ENCODE results near the gene PHF2. TPM values are rescaled to one million over a fixed set of nuclear protein-coding genes. Genes with fewer than 3 reads are reported as not detected.
A peak's percentile ranks its signal among the peaks of the same experiment; 100 is the strongest.

PHF2 gene
- total RNA-seq, 4 donors from 2014 or later = 22.6 to 40.2 (median 28.4) TPM

GRCh38 chr9:93651521-93651950, 75.2 kb downstream of the PHF2 start:
- 93% methylated on average over 4 of the region's 5 CpGs for WGBS
- TF ChIP-seq POLR2AphosphoS5 (IDR thresholded peaks at IDR 0.05) (no peak), POLR2A (IDR thresholded peaks at IDR 0.05) (no peak), EP300 (IDR thresholded peaks at IDR 0.05) (no peak), CTCF (IDR thresholded peaks at IDR 0.05) (no peak)
- no peaks in the 10 kb centered on the region for H3K4me1 ChIP-seq
- DNase-seq (ENCODE audit: low spot score in 2 of 2) = peak in 1 of 2 donors; percentile 48
- no peak overlapping the region for H3K4me3 ChIP-seq
- H3K36me3 ChIP-seq = peaks cover 85% of the 10 kb centered on the region
- no peaks in the 10 kb centered on the region for H3K27me3 ChIP-seq
- H3K27ac ChIP-seq = no peak overlapping the region
- no peaks in the 10 kb centered on the region for H3K9me3 ChIP-seq

GRCh38 chr9:93652604-93653592, 76.5 kb downstream of the PHF2 start:
- TF ChIP-seq POLR2A (IDR thresholded peaks at IDR 0.05) (no peak), EP300 (IDR thresholded peaks at IDR 0.05) (no peak), CTCF (IDR thresholded peaks at IDR 0.05) (no peak), POLR2AphosphoS5 (IDR thresholded peaks at IDR 0.05) (no peak)
- H3K27ac ChIP-seq = no peak overlapping the region
- H3K9me3 ChIP-seq = no peaks in the 10 kb centered on the region
- no peaks in the 10 kb centered on the region for H3K4me1 ChIP-seq
- 94% methylated on average over 24 of the region's 24 CpGs for WGBS
- DNase-seq (ENCODE audit: low spot score in 2 of 2) = peak; percentile 47 to 76
- no peak overlapping the region for H3K4me3 ChIP-seq
- peaks cover 90% of the 10 kb centered on the region for H3K36me3 ChIP-seq
- H3K27me3 ChIP-seq = no peaks in the 10 kb centered on the region

- TF ChIP-seq POLR2A (IDR thresholded peaks at IDR 0.05) (no peak), CTCF (IDR thresholded peaks at IDR 0.05) (no peak), EP300 (IDR thresholded peaks at IDR 0.05) (no peak), POLR2AphosphoS5 (IDR thresholded peaks at IDR 0.05) (no peak)
- no peak overlapping the region for H3K27ac ChIP-seq
- H3K4me3 ChIP-seq = no peak overlapping the region
- peak in 1 of 2 donors; percentile 48 for DNase-seq (ENCODE audit: low spot score in 2 of 2)
- no peaks in the 10 kb centered on the region for H3K27me3 ChIP-seq
- WGBS = 89% methylated on average over 3 of the region's 3 CpGs
- H3K36me3 ChIP-seq = peaks cover 92% of the 10 kb centered on the region
- no peaks in the 10 kb centered on the region for H3K9me3 ChIP-seq
- H3K4me1 ChIP-seq = no peaks in the 10 kb centered on the region
Measured at GRCh38 chr9:93653760-93654159, 77.4 kb downstream of the PHF2 start.

- Histone ChIP-seq H3K27ac (no peak overlapping the region), H3K9me3 (no peaks in the 10 kb centered on the region), H3K27me3 (no peaks in the 10 kb centered on the region), H3K36me3 (peaks cover 93% of the 10 kb centered on the region), H3K4me1 (no peaks in the 10 kb centered on the region), H3K4me3 (no peak overlapping the region)
- WGBS = 98% methylated on average over 17 of the region's 21 CpGs
- no peak for TF ChIP-seq POLR2A (IDR thresholded peaks at IDR 0.05)
- DNase-seq (ENCODE audit: low spot score in 2 of 2) = peak; percentile 44 to 68
Measured at GRCh38 chr9:93654351-93654961, 78.1 kb downstream of the PHF2 start.

GRCh38 chr9:93655621-93656425, 79.4 kb downstream of the PHF2 start:
- DNase-seq (ENCODE audit: low spot score in 2 of 2) = peak; percentile 50 to 74
- Histone ChIP-seq H3K9me3 (no peaks in the 10 kb centered on the region), H3K27ac (no peak overlapping the region), H3K4me3 (no peak overlapping the region), H3K36me3 (peaks cover 93% of the 10 kb centered on the region), H3K27me3 (no peaks in the 10 kb centered on the region), H3K4me1 (no peaks in the 10 kb centered on the region)
- TF ChIP-seq POLR2AphosphoS5 (IDR thresholded peaks at IDR 0.05) (no peak), POLR2A (IDR thresholded peaks at IDR 0.05) (no peak), EP300 (IDR thresholded peaks at IDR 0.05) (no peak), CTCF (IDR thresholded peaks at IDR 0.05) (no peak)
- no CpG with 5 or more reads among the region's 22 CpGs for WGBS

Measured in suprapubic skin (tissue), 4 donors.